Epithelial cell of esophagus (primary cell): Measurements from ENCODE around the gene MRPL58.

Experiments used
- DNase-seq: peaks from one replicate; pipeline ENCODE4 v3.0.0; 2010; ENCODE audit warnings: low read depth
- H3K4me3 ChIP-seq: 2 replicates; pipeline ENCODE4 v1.5.1; 2011; ENCODE audit warnings: mild to moderate bottlenecking, low read length, control low read depth
- TF ChIP-seq, protein P1 (sequence below): IDR thresholded peaks from 2 replicates; pipeline ENCODE4 v1.5.1; 2011; ENCODE audit warnings: low read depth, mild to moderate bottlenecking, low read length, control low read depth, inconsistent platforms; ENCODE audit not compliant: insufficient read depth; ENCODE audit errors: missing control alignments

Gene MRPL58

DNA sequence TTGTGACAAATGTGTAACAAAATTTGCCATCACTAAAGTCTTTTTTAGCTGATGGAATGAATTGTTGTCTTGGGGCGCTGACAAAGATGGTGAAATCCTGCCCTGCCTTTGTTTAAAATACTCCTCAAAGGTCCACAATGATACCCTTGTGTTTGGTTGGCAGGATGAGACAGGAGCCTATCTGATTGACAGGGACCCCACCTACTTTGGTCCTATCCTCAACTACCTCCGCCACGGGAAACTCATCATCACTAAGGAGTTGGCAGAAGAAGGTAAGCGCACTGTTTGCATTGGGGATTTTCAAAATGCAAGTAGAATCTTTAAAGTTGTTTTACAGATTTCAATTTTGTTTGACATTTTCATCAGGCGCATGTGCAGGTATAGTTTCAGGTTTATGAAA lies 36.6 kb downstream of the MRPL58 start:
- H3K4me3 ChIP-seq, result peak overlapping the region; percentile 95
- TF ChIP-seq, protein P1, sequence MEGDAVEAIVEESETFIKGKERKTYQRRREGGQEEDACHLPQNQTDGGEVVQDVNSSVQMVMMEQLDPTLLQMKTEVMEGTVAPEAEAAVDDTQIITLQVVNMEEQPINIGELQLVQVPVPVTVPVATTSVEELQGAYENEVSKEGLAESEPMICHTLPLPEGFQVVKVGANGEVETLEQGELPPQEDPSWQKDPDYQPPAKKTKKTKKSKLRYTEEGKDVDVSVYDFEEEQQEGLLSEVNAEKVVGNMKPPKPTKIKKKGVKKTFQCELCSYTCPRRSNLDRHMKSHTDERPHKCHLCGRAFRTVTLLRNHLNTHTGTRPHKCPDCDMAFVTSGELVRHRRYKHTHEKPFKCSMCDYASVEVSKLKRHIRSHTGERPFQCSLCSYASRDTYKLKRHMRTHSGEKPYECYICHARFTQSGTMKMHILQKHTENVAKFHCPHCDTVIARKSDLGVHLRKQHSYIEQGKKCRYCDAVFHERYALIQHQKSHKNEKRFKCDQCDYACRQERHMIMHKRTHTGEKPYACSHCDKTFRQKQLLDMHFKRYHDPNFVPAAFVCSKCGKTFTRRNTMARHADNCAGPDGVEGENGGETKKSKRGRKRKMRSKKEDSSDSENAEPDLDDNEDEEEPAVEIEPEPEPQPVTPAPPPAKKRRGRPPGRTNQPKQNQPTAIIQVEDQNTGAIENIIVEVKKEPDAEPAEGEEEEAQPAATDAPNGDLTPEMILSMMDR, result no peak

DNA sequence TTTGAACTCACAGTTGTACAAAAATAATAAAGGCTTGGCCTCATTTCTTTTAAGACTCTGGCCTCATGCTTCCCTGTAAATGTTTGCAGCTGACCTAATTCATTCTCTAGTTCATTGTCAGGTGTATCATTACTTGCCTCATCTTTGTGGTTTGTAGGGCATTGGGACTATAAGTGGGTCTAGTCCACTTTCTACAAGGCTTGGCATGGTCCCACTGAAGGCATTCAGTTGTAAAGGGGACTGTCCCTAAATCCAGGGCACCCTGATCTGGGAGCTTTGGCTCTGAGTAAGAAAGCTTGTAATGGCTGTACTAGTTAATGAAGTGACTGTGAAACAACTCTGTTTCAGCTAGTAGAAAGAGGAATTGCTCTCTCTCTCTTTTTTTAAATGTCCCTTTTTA lies 37.2 kb downstream of the MRPL58 start:
- TF ChIP-seq, protein P1, result no peak
- H3K4me3 ChIP-seq, result no peak overlapping the region
- DNase-seq, result no peak

More for the DNA sequence above, 36.6 kb downstream of the MRPL58 start:
- DNase-seq, result no peak

DNA sequence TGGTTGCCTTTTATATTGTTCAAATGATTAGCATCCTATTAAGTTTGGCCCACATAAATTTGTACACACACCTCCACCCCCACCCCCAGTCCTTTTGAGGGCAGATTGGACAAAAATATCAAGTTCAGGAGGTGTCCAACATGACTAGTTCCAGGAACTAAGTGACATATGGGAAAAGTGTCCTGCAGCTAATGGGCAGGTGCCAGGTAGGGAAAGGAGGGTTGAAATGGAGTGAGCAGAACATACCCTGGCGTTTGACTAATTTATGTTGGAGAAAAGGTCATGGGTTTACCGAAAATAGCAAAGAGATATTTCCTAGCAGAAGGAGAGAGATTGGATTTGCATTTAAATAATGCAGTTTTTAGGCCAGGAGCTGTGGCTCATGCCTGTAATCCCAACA lies 39.5 kb downstream of the MRPL58 start:
- TF ChIP-seq, protein P1, result no peak
- no peak overlapping the region for H3K4me3 ChIP-seq
- no peak for DNase-seq

DNA sequence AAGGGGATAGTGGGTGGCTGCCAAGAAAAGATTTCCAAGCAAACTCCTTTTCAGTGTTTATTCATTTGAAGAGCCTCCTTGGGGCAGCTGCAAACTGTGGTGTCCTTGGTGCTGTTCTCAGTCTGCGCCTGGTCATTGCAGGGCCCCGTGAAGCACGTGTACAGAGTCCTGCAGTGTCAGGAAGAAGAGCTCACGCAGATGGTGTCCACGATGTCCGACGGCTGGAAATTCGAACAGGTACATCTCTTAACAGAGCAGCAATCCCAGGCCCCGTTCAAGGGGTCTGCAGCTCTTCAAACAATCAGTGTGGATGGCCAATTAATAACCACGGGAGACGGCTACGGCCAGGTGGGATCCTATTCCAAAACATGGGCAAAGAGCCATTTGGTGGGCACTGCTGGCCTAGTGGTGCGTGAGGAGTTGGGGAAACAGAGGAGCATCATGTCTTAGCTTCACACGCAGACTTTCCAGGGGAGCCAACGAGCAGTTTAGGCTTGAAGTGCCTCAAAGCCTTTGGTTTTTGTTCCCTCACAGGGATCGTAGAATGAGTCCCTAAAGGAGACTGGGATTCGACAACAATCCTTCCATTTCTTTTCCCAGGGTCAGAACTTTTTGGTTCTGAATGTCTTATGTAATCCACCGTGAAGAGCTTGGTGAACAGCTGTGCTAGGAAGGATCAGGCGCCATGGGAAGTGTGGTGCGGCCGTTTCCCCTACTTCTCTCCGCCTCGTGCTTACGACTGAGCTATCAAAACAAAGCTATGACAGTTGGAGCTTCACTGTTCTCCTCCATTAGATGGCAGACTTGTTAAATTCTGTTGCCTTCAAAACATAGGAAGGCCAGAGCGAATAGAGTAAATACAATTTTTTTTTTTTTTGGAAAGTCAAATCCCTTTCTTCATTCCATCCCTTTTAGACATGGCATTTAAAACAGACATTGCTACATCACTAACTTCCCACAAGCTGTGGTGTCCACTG lies 47.2 kb downstream of the MRPL58 start:
- TF ChIP-seq, protein P1, result peak; percentile 50
- peak; percentile 58 for DNase-seq

DNA sequence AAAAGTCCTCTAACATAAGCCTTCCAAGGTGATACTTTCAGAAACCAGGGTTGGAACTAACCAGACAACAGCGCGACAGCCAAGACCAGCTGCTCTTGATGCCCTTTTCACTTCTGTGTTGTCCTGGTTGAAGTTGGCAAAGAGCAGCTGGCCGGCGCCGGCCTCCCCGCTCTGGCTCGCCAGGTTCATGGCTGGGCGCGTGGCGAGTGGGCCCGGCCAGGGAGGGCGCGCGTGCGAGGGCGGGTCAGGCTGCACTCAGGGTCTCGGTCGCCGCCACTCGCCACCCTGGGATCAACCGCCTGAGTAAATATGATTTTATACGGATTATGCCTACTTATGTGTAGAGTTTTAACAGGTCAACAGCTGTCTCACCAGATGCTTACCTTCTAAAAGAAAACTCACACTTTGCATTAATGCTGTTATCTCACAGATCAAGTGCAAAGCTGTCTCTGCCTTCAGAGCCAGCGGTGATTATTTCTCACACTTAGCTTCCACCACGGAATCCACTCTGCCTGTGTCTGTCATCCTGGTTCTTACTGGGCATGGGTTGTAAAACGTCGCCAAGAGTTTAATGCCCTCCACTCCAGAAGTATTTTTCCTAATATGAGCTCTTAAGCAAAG lies 48.1 kb downstream of the MRPL58 start:
- no peak for DNase-seq
- H3K4me3 ChIP-seq, result no peak overlapping the region
- TF ChIP-seq, protein P1, result no peak

More for the DNA sequence above, 47.2 kb downstream of the MRPL58 start:
- no peak overlapping the region for H3K4me3 ChIP-seq

DNA sequence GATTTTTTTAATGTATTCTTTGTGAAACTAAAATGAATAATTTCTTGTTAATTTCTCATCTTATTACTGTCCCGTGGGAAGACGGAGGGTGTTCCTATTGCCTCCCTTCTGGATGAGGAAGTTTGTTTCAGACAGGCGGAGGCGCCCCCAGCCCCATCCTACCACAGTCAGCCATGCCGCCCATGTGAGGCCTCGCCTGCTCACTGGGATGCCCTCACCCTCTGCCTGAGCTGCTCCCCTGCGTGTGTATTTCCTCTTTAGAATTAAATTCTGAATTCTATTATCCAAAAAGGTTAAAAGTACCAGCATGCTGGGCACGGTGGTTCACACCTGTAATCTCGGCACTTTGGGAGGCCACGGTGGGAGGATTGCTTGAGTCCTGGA lies 48.6 kb downstream of the MRPL58 start:
- TF ChIP-seq, protein P1, result no peak
- DNase-seq, result no peak
- H3K4me3 ChIP-seq, result no peak overlapping the region
